ENCODE data around the gene PTPRN2. TPM values are rescaled to one million over a fixed set of nuclear protein-coding genes. Genes with fewer than 3 reads are reported as not detected.

Gene PTPRN2
- total and polyA plus RNA-seq, 2 of the 13 experiments (the other 11 are each of a cell fraction or from before 2014, with no cell fraction given) = 2.5 to 24.2 TPM

DNA sequence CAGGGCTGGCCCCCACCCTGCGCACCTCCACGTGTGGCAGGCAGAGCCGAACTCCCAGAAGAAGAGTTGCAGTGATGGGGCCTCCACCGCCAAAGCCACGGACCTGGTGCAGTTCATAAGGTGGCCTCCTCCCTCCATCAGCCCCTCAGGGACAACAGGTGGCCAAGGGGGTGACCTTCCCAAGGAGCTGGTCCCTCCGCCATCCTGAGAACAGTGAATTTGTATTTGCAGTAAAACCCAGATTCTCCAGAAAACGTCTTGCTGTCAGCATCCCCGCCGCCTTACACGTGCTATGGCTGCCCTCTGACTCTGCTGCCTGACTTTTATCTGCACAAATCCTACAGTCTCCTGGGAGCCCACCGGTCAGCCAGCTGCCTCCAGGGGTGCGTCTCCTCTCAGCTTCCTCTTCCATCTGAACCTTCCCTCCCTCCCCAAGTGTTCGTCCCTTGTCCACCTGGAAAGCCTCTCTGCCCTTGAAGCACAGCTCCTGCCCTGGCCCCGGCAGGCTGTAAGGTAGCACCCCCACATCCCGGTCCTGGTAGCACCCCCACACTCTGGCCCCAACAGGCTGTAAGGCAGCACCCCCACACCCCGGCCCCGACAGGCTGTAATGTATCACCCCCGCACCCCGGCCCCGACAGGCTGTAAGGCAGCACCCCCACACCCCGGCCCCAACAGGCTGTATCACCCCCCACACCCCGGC is 311.8 kb downstream of the PTPRN2 start (continued):
- TF ChIP-seq, protein P1, sequence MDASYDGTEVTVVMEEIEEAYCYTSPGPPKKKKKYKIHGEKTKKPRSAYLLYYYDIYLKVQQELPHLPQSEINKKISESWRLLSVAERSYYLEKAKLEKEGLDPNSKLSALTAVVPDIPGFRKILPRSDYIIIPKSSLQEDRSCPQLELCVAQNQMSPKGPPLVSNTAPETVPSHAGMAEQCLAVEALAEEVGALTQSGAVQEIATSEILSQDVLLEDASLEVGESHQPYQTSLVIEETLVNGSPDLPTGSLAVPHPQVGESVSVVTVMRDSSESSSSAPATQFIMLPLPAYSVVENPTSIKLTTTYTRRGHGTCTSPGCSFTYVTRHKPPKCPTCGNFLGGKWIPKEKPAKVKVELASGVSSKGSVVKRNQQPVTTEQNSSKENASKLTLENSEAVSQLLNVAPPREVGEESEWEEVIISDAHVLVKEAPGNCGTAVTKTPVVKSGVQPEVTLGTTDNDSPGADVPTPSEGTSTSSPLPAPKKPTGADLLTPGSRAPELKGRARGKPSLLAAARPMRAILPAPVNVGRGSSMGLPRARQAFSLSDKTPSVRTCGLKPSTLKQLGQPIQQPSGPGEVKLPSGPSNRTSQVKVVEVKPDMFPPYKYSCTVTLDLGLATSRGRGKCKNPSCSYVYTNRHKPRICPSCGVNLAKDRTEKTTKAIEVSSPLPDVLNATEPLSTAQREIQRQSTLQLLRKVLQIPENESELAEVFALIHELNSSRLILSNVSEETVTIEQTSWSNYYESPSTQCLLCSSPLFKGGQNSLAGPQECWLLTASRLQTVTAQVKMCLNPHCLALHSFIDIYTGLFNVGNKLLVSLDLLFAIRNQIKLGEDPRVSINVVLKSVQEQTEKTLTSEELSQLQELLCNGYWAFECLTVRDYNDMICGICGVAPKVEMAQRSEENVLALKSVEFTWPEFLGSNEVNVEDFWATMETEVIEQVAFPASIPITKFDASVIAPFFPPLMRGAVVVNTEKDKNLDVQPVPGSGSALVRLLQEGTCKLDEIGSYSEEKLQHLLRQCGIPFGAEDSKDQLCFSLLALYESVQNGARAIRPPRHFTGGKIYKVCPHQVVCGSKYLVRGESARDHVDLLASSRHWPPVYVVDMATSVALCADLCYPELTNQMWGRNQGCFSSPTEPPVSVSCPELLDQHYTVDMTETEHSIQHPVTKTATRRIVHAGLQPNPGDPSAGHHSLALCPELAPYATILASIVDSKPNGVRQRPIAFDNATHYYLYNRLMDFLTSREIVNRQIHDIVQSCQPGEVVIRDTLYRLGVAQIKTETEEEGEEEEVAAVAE (CRISPR knock-in tag; IDR thresholded peaks at IDR 0.05; ENCODE audit: borderline replicate concordance) = no peak
- TF ChIP-seq ZNF124 (CRISPR knock-in tag; IDR thresholded peaks at IDR 0.05) (no peak), AKAP8 (CRISPR knock-in tag; IDR thresholded peaks at IDR 0.05) (no peak), HES4 (CRISPR knock-in tag; IDR thresholded peaks at IDR 0.05; ENCODE audit: borderline replicate concordance) (no peak)

DNA sequence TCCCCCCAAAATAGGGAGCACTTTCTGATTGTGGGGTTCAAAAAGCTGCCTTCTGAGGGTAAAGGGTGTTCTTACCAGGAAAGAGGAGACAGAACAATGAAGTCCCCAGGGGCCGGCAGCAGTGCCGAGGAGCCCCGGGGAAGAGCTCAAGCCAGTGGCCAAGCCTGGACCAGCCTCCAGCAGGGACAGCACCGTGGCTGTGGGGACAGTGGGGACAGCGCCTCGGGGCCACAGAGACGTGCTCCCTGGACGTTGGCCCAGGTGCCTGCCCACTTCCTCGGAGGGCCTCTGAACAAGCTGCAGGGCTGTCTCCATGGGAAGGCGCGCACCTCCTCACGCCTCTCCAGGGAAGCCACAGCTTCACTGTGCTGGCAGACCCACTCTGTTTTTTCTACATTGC is 312.6 kb downstream of the PTPRN2 start:
- H3K27me3 ChIP-seq (ENCODE audit: control insufficient read depth in 1 of 2, insufficient read depth in 2 of 2, low read length in 2 of 2) = no peaks in the 10 kb centered on the region
- CTCF ChIA-PET (ENCODE audit: low intra/inter-chr PET ratio, low total read pairs) = no interaction called here
- H3K9ac ChIP-seq (ENCODE audit: insufficient read depth, low read depth, low read length) = no peak overlapping the region
- H3K4me3 ChIP-seq (replicated peaks in 1 of 3; ENCODE audit: insufficient read depth in 1 of 3, low read depth in 2 of 3, low read length in 3 of 3) = no peak overlapping the region
- no TSS peak for BruUV-seq (replicated peaks)
- H3K79me2 ChIP-seq (ENCODE audit: insufficient read depth, low read length) = no peaks in the 10 kb centered on the region
- POLR2A ChIA-PET = interaction anchor here (1.4 kb wide), 1 partner anchor 11 kb away, joined by 4 read pairs; no protein-coding TSS in a partner anchor
- peaks cover 10% of the 10 kb centered on the region; the same call in 1 of the 2 replicates for H4K20me1 ChIP-seq (ENCODE audit: insufficient read depth, low read length)
- H3K9me3 ChIP-seq (ENCODE audit: low read length) = no peaks in the 10 kb centered on the region
- no peak for DNase-seq (ENCODE audit: low spot score)
- no peaks in the 10 kb centered on the region for H3K36me3 ChIP-seq (replicated peaks in 1 of 2; ENCODE audit: control insufficient read depth in 1 of 2, insufficient read depth in 2 of 2, low read length in 2 of 2)
- peaks cover 5% of the 10 kb centered on the region for H3K4me1 ChIP-seq (ENCODE audit: insufficient read depth, low read length)
- WGBS (ENCODE audit: low lambda C conversion rate) = 81% methylated on average over 8 of the region's 12 CpGs
- ATAC-seq = no peak
- H3K27ac ChIP-seq (ENCODE audit: extremely low read length, insufficient read depth, low read length) = no peak overlapping the region
- H2AFZ ChIP-seq (ENCODE audit: low read length) = no peak overlapping the region
- in situ Hi-C loops (cut with HindIII; ENCODE audit: extremely low pct_ligation_motif_present, low pct_unique_long_range_greater_than_20kb) = no loop called here
- intact Hi-C loops (cut with micrococcal nuclease; ENCODE audit: unreplicated experiment) = no loop called here
- no peak overlapping the region for H3K4me2 ChIP-seq (ENCODE audit: low read depth, low read length)
- FAIRE-seq = no peak
- TF ChIP-seq, protein P2, sequence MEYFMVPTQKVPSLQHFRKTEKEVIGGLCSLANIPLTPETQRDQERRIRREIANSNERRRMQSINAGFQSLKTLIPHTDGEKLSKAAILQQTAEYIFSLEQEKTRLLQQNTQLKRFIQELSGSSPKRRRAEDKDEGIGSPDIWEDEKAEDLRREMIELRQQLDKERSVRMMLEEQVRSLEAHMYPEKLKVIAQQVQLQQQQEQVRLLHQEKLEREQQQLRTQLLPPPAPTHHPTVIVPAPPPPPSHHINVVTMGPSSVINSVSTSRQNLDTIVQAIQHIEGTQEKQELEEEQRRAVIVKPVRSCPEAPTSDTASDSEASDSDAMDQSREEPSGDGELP (IDR thresholded peaks at IDR 0.05; ENCODE audit: borderline replicate concordance, low read depth) = no peak
- no peak for TF ChIP-seq ZNF878 (CRISPR knock-in tag; IDR thresholded peaks at IDR 0.05)
- TF ChIP-seq, protein P3, sequence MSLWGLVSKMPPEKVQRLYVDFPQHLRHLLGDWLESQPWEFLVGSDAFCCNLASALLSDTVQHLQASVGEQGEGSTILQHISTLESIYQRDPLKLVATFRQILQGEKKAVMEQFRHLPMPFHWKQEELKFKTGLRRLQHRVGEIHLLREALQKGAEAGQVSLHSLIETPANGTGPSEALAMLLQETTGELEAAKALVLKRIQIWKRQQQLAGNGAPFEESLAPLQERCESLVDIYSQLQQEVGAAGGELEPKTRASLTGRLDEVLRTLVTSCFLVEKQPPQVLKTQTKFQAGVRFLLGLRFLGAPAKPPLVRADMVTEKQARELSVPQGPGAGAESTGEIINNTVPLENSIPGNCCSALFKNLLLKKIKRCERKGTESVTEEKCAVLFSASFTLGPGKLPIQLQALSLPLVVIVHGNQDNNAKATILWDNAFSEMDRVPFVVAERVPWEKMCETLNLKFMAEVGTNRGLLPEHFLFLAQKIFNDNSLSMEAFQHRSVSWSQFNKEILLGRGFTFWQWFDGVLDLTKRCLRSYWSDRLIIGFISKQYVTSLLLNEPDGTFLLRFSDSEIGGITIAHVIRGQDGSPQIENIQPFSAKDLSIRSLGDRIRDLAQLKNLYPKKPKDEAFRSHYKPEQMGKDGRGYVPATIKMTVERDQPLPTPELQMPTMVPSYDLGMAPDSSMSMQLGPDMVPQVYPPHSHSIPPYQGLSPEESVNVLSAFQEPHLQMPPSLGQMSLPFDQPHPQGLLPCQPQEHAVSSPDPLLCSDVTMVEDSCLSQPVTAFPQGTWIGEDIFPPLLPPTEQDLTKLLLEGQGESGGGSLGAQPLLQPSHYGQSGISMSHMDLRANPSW (CRISPR knock-in tag; IDR thresholded peaks at IDR 0.05; ENCODE audit: borderline replicate concordance) = no peak
- TF ChIP-seq HDAC2 (CRISPR knock-in tag; IDR thresholded peaks at IDR 0.05) = no peak
- TF ChIP-seq ZNF761 (CRISPR knock-in tag; conservative IDR thresholded peaks at IDR 0.05) = no peak
- TF ChIP-seq POLR2A (IDR thresholded peaks at IDR 0.05; ENCODE audit: insufficient read depth in 1 of 2, low read depth in 2 of 2, low read length in 2 of 2) = no peak
- TF ChIP-seq SIN3A (IDR thresholded peaks at IDR 0.05; ENCODE audit: borderline replicate concordance, low read depth, low read length) = no peak
- TF ChIP-seq, protein P4, sequence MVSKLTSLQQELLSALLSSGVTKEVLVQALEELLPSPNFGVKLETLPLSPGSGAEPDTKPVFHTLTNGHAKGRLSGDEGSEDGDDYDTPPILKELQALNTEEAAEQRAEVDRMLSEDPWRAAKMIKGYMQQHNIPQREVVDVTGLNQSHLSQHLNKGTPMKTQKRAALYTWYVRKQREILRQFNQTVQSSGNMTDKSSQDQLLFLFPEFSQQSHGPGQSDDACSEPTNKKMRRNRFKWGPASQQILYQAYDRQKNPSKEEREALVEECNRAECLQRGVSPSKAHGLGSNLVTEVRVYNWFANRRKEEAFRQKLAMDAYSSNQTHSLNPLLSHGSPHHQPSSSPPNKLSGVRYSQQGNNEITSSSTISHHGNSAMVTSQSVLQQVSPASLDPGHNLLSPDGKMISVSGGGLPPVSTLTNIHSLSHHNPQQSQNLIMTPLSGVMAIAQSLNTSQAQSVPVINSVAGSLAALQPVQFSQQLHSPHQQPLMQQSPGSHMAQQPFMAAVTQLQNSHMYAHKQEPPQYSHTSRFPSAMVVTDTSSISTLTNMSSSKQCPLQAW (CRISPR knock-in tag; IDR thresholded peaks at IDR 0.05) = no peak
- no peak for TF ChIP-seq RFXAP (CRISPR knock-in tag; IDR thresholded peaks at IDR 0.05; ENCODE audit: borderline replicate concordance)
